ENCODE results near the gene SLC22A23.

The SLC22A23 gene

GRCh38 chr6:3280866-3281465, 175.9 kb downstream of the SLC22A23 start:
- no peak for DNase-seq

- no peak for DNase-seq
These were observed 176.8 kb downstream of the SLC22A23 start for GRCh38 chr6:3280091-3280490.

- no peak for DNase-seq
These were observed 178.2 kb downstream of the SLC22A23 start for GRCh38 chr6:3278691-3279090.

- no peak for DNase-seq
These were observed 178.9 kb downstream of the SLC22A23 start for GRCh38 chr6:3277851-3278416.

GRCh38 chr6:3277251-3277650, 179.6 kb downstream of the SLC22A23 start:
- DNase-seq = no peak

- no peak for DNase-seq
These were observed 180.4 kb downstream of the SLC22A23 start for GRCh38 chr6:3276174-3277167.

- DNase-seq = no peak
These were observed 182.9 kb downstream of the SLC22A23 start for GRCh38 chr6:3273707-3274521.

GRCh38 chr6:3272911-3273547, 183.8 kb downstream of the SLC22A23 start:
- no peak for DNase-seq

- DNase-seq = no peak
These were observed 185.1 kb downstream of the SLC22A23 start for GRCh38 chr6:3271756-3272155.

- DNase-seq = no peak
These were observed 186.6 kb downstream of the SLC22A23 start for GRCh38 chr6:3270258-3270657.

GRCh38 chr6:3269281-3269975, 187.4 kb downstream of the SLC22A23 start:
- no peak for DNase-seq

- no peak for DNase-seq
These were observed 188.2 kb downstream of the SLC22A23 start for GRCh38 chr6:3268680-3269079.

GRCh38 chr6:3267162-3267561, 189.7 kb downstream of the SLC22A23 start:
- DNase-seq = no peak

- no peak for DNase-seq
These were observed 190.7 kb downstream of the SLC22A23 start for GRCh38 chr6:3266170-3266569.

GRCh38 chr6:3265671-3266070, 191.2 kb downstream of the SLC22A23 start:
- DNase-seq = no peak

GRCh38 chr6:3264356-3264755, 192.5 kb downstream of the SLC22A23 start:
- no peak for DNase-seq

GRCh38 chr6:3263096-3263495, 193.8 kb downstream of the SLC22A23 start:
- DNase-seq = no peak

GRCh38 chr6:3261921-3262320, 194.9 kb downstream of the SLC22A23 start:
- no peak for DNase-seq

- no peak for DNase-seq
These were observed 195.4 kb downstream of the SLC22A23 start for GRCh38 chr6:3261518-3261820.

- DNase-seq = no peak
These were observed 195.9 kb downstream of the SLC22A23 start for GRCh38 chr6:3260772-3261517.

- no peak for DNase-seq
These were observed 196.6 kb downstream of the SLC22A23 start for GRCh38 chr6:3260296-3260695.

All from NCI-H748 treated with DMSO at 0.1 percent for 48 hours (cell line).